Progenitor cell of endocrine pancreas (in vitro differentiated cells): ENCODE measurements around the gene CAMK2D. TPM values are rescaled to one million over a fixed set of nuclear protein-coding genes. Genes with fewer than 3 reads are reported as not detected.

Source experiments
- DNase-seq: peaks from one replicate; pipeline ENCODE4 v3.0.0; 2021; ENCODE audit warnings: low spot score; ENCODE audit not compliant: unreplicated experiment
- H3K27ac Mint-ChIP-seq: 2 replicates; pipeline ENCODE4 v1.8.0; 2021; ENCODE audit warnings: mild to moderate bottlenecking, moderate library complexity, mixed read lengths
- H3K27me3 Mint-ChIP-seq: 2 replicates; pipeline ENCODE4 v1.8.0; 2021; ENCODE audit warnings: mixed read lengths
- H3K36me3 Mint-ChIP-seq: 2 replicates; pipeline ENCODE4 v1.8.0; 2022; ENCODE audit warnings: mixed read lengths; ENCODE audit not compliant: insufficient read depth
- H3K4me1 Mint-ChIP-seq: 2 replicates; pipeline ENCODE4 v1.8.0; 2021; ENCODE audit warnings: low read depth, mixed read lengths
- H3K4me3 Mint-ChIP-seq: 2 replicates; pipeline ENCODE4 v1.8.0; 2021; ENCODE audit warnings: low read depth, mild to moderate bottlenecking, moderate library complexity, mixed read lengths
- H3K9me3 Mint-ChIP-seq: 2 replicates; pipeline ENCODE4 v1.8.0; 2021; ENCODE audit warnings: low read depth, mixed read lengths
- total RNA-seq: library from RNA; stranded (reverse); gene quantifications from 2 replicates; pipeline ENCODE4 v1.2.1, GENCODE V29; 2021
- TF ChIP-seq, protein P1 (sequence below): fragments of 200-600 bp; sonication (generic); IDR thresholded peaks from one replicate; pipeline ENCODE4 v1.5.0; 2021; ENCODE audit warnings: antibody characterized with exemption, mild to moderate bottlenecking; ENCODE audit not compliant: unreplicated experiment

The CAMK2D gene
- total RNA-seq, 1 donor from 2014 or later, result 74.4 TPM

DNA sequence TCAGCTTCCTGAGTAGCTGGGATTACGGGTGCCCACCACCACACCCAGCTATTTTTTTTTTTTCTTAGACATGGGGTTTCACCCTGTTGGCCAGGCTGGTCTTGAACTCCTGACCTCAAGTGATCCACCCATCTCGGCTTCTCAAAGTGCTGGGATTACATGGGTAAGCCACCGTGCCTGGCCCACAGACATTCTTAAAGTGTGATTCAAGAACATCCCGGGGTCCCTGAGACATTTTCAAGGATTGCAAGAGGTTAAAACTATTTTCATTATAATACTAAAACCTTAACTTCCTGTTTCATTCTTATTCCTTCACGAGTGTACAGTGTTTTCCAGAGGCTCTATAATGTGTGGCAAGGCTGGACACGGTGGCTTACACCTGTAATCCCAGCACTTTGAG is 318.7 kb downstream of the CAMK2D start:
- DNase-seq, result no peak
- Mint-ChIP-seq H3K4me3 (no peak overlapping the region), H3K27me3 (no peaks in the 10 kb centered on the region), H3K27ac (no peak overlapping the region), H3K4me1 (peaks cover 9% of the 10 kb centered on the region), H3K36me3 (no peaks in the 10 kb centered on the region), H3K9me3 (no peaks in the 10 kb centered on the region)
- TF ChIP-seq, protein P1, sequence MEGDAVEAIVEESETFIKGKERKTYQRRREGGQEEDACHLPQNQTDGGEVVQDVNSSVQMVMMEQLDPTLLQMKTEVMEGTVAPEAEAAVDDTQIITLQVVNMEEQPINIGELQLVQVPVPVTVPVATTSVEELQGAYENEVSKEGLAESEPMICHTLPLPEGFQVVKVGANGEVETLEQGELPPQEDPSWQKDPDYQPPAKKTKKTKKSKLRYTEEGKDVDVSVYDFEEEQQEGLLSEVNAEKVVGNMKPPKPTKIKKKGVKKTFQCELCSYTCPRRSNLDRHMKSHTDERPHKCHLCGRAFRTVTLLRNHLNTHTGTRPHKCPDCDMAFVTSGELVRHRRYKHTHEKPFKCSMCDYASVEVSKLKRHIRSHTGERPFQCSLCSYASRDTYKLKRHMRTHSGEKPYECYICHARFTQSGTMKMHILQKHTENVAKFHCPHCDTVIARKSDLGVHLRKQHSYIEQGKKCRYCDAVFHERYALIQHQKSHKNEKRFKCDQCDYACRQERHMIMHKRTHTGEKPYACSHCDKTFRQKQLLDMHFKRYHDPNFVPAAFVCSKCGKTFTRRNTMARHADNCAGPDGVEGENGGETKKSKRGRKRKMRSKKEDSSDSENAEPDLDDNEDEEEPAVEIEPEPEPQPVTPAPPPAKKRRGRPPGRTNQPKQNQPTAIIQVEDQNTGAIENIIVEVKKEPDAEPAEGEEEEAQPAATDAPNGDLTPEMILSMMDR, result no peak

DNA sequence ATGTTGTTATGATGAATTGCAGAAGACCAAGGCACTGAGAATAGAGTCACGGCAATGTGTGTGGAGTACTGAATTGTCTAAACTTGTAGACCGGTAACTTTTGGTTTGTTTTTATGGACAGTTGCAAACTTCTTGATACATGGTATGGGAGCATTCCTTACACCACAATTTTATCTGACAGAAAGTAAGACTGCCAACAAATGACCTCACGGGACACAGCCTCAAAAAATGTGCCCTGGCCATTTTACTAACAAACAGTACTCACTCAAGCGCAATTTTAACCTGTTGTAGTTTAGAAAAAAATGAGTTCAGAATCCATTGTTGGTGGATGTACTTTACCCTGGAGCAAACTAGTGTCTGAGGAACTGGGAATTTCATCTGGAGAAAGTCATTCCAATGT is 321.2 kb downstream of the CAMK2D start:
- H3K4me1 Mint-ChIP-seq, result no peaks in the 10 kb centered on the region
- H3K27ac Mint-ChIP-seq, result no peak overlapping the region
- H3K27me3 Mint-ChIP-seq, result no peaks in the 10 kb centered on the region
- no peaks in the 10 kb centered on the region for H3K9me3 Mint-ChIP-seq
- no peaks in the 10 kb centered on the region for H3K36me3 Mint-ChIP-seq
- TF ChIP-seq, protein P1, result no peak
- DNase-seq, result no peak
- no peak overlapping the region for H3K4me3 Mint-ChIP-seq

DNA sequence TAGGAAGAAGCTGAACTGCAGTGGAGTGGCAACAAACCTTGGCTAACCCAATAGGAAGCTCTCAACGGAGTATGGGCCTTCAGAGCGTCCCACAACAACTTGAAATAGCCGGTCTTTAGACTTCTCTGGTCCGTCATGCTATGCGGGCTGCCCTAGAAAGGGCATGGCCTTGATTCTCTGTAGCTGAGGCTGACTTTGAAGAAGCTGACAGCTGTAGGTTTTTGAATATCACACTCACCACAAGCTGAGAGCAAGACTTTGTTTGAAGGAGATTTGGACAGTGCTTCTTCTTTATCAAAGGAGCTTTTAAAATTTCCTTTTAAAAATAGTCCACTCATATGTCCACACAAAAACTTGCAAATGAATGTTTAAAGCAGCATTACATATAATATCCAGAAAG is 322.9 kb downstream of the CAMK2D start:
- TF ChIP-seq, protein P1, result no peak
- Mint-ChIP-seq H3K9me3 (no peaks in the 10 kb centered on the region), H3K36me3 (no peaks in the 10 kb centered on the region), H3K27ac (no peak overlapping the region), H3K27me3 (no peaks in the 10 kb centered on the region), H3K4me3 (no peak overlapping the region), H3K4me1 (no peaks in the 10 kb centered on the region)
- no peak for DNase-seq

DNA sequence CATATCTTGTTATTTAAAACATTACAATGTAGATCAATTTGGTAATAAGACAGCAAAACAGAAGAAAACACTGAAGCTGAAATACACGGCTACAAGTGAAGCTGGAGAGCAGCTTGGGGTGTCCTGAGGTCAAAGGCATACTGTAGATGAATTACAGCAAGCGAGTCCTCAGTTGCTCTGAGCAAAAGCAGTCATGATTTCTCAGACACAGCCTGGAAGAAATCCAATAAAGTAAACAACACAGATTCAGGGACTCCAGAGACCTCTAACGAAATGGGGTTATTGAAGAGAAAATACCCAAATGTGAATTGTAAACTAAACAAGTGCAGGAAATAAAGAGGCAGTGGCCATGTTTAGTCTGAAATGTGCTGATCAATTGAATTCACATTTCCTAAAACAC is 324.4 kb downstream of the CAMK2D start:
- Mint-ChIP-seq H3K27me3 (no peaks in the 10 kb centered on the region), H3K9me3 (peaks cover 4% of the 10 kb centered on the region), H3K36me3 (no peaks in the 10 kb centered on the region), H3K27ac (no peak overlapping the region), H3K4me1 (no peaks in the 10 kb centered on the region), H3K4me3 (no peak overlapping the region)
- TF ChIP-seq, protein P1, result no peak
- no peak for DNase-seq

DNA sequence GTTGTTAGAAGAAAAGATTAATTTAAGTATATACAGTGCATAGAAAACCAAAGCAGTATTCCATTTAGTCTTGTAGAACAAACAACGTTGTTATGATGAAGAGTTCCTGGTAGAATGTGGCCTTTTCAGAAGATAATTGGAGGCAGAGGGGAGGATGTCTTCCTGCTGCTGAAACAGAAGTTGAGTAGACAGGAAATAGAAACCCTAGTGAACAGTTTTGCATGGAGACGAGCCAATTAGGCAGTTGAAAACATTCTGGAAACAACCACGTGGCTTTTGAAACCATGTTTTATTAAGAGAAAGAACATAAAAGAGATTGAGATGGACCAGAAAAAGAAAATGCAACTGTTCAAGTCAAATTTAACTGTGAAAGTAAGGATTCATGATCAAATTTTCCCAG is 325.2 kb downstream of the CAMK2D start:
- peaks cover 11% of the 10 kb centered on the region for H3K9me3 Mint-ChIP-seq
- no peaks in the 10 kb centered on the region for H3K4me1 Mint-ChIP-seq
- no peak overlapping the region for H3K4me3 Mint-ChIP-seq
- DNase-seq, result no peak
- TF ChIP-seq, protein P1, result no peak
- no peaks in the 10 kb centered on the region for H3K27me3 Mint-ChIP-seq
- H3K27ac Mint-ChIP-seq, result no peak overlapping the region
- no peaks in the 10 kb centered on the region for H3K36me3 Mint-ChIP-seq
